ENCODE measurements around the gene ABAT.
A peak's percentile ranks its signal among the peaks of the same experiment; 100 is the strongest.

ABAT gene

GRCh38 chr16:8670014-8670560 lies 4.3 kb upstream of the ABAT start:
- DNase-seq (ENCODE audit: low read depth in 2 of 2) = no peak
- TF ChIP-seq CTCF (IDR thresholded peaks at IDR 0.05; ENCODE audit: low read depth, low read length) = no peak
- H3K4me3 ChIP-seq (replicated peaks in 1 of 2; ENCODE audit: low read depth in 2 of 2, low read length in 2 of 2) = no peak overlapping the region

GRCh38 chr16:8673611-8674412 lies 605 bp upstream of the ABAT start:
- no peak for TF ChIP-seq CTCF (IDR thresholded peaks at IDR 0.05; ENCODE audit: low read depth, low read length)
- H3K4me3 ChIP-seq (replicated peaks in 1 of 2; ENCODE audit: low read depth in 2 of 2, low read length in 2 of 2) = peak overlapping the region; percentile 51
- peak in 1 of 2 donors; percentile 3 for DNase-seq (ENCODE audit: low read depth in 2 of 2)

GRCh38 chr16:8675183-8676159 lies 1.1 kb downstream of the ABAT start:
- DNase-seq (ENCODE audit: low read depth in 2 of 2) = no peak
- H3K4me3 ChIP-seq (replicated peaks in 1 of 2; ENCODE audit: low read depth in 2 of 2, low read length in 2 of 2) = no peak overlapping the region

GRCh38 chr16:8676160-8676547 lies 1.7 kb downstream of the ABAT start:
- no peak overlapping the region for H3K4me3 ChIP-seq (replicated peaks in 1 of 2; ENCODE audit: low read depth in 2 of 2, low read length in 2 of 2)
- DNase-seq (ENCODE audit: low read depth in 2 of 2) = no peak
- TF ChIP-seq CTCF (IDR thresholded peaks at IDR 0.05; ENCODE audit: low read depth, low read length) = no peak

More at GRCh38 chr16:8675183-8676159, 1.1 kb downstream of the ABAT start:
- TF ChIP-seq CTCF (IDR thresholded peaks at IDR 0.05; ENCODE audit: low read depth, low read length) = no peak

GRCh38 chr16:8676737-8677375 lies 2.4 kb downstream of the ABAT start:
- TF ChIP-seq CTCF (IDR thresholded peaks at IDR 0.05; ENCODE audit: low read depth, low read length) = no peak
- no peak for DNase-seq (ENCODE audit: low read depth in 2 of 2)
- H3K4me3 ChIP-seq (replicated peaks in 1 of 2; ENCODE audit: low read depth in 2 of 2, low read length in 2 of 2) = no peak overlapping the region

GRCh38 chr16:8677481-8677880 lies 3.1 kb downstream of the ABAT start:
- DNase-seq (ENCODE audit: low read depth in 2 of 2) = peak in 1 of 2 donors; percentile 41
- no peak overlapping the region for H3K4me3 ChIP-seq (replicated peaks in 1 of 2; ENCODE audit: low read depth in 2 of 2, low read length in 2 of 2)
- TF ChIP-seq CTCF (IDR thresholded peaks at IDR 0.05; ENCODE audit: low read depth, low read length) = no peak

All from cardiac fibroblast (primary cell).